Breast epithelium (tissue), 3 donors: Measurements from ENCODE around the gene NDST1.

Source experiments
- POLR2A ChIP-seq: fragments of 450-650 bp; IDR thresholded peaks from one replicate; pipeline ENCODE4 v1.6.1; 2016; ENCODE audit warnings: antibody characterized with exemption, mild to moderate bottlenecking, moderate library complexity
- TF ChIP-seq, protein P1 (sequence below), 3 donors: fragments of 450-650 bp; IDR thresholded peaks; one replicate each; pipeline ENCODE4 v1.5.1; 2016 to 2017; ENCODE audit warnings: antibody characterized with exemption in 3 of 3, mild to moderate bottlenecking in 3 of 3, moderate library complexity in 3 of 3

DNA sequence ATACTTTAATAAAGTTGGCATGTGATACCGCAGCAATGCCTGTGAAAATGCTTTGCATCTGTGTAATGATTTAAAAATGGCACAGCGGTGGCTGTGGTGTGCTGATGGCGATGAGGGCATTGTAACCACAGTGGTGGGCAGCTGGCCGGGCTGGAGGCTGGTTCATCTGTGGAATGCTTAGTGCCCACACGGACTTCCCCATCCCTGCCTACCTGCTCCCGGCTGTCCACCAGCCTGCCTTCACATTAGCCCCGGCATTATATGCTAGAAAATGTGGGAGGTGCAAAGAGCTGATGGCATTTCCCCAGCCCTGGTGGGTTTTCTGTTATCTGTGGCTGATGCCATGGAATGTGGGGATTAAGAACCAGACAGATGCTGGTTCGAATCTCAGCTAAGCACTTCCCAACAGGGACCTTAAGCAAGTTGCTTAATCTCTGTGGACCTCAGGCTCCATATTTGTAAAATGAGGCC lies 2.9 kb upstream of the NDST1 start:
- TF ChIP-seq, protein P1, sequence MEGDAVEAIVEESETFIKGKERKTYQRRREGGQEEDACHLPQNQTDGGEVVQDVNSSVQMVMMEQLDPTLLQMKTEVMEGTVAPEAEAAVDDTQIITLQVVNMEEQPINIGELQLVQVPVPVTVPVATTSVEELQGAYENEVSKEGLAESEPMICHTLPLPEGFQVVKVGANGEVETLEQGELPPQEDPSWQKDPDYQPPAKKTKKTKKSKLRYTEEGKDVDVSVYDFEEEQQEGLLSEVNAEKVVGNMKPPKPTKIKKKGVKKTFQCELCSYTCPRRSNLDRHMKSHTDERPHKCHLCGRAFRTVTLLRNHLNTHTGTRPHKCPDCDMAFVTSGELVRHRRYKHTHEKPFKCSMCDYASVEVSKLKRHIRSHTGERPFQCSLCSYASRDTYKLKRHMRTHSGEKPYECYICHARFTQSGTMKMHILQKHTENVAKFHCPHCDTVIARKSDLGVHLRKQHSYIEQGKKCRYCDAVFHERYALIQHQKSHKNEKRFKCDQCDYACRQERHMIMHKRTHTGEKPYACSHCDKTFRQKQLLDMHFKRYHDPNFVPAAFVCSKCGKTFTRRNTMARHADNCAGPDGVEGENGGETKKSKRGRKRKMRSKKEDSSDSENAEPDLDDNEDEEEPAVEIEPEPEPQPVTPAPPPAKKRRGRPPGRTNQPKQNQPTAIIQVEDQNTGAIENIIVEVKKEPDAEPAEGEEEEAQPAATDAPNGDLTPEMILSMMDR (IDR thresholded peaks at IDR 0.05): no peak
- no peak for TF ChIP-seq POLR2A
